ENCODE measurements around the gene SYTL2. TPM values are rescaled to one million over a fixed set of nuclear protein-coding genes. Genes with fewer than 3 reads are reported as not detected.

SYTL2 gene
- polyA plus RNA-seq, 1 donor from 2014 or later: 2.3 TPM

DNA sequence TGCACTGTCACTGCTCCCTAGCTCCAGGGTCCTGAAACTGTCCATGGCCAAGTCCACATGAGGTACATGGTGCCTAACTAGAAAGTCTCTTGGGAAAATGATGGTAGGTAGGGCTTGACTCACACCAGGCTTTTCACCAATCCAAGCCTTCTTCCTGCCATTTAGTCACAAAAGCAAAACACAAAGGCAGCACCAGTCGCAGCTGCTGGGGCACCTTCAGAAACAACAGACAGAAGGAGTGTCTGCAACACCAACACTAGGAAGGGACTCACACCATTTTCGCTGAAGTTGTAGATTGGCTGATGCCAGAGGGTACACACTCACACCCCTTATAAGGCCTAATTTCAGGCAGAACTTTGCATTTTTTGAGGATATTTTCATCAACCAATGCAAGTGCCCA, 55.7 kb downstream of the SYTL2 start:
- Histone ChIP-seq H3K4me3 (ENCODE audit: low read length) (no peak overlapping the region), H3K36me3 (ENCODE audit: insufficient read depth, low read length) (no peaks in the 10 kb centered on the region), H4K20me1 (ENCODE audit: insufficient read depth) (no peaks in the 10 kb centered on the region), H3K9ac (ENCODE audit: low read length) (no peak overlapping the region), H3K27ac (ENCODE audit: low read length) (no peak overlapping the region), H3K27me3 (ENCODE audit: insufficient read depth, low read depth, low read length) (no peaks in the 10 kb centered on the region), H2AFZ (ENCODE audit: low read depth, low read length) (no peak overlapping the region), H3K9me2 (ENCODE audit: insufficient read depth, low read length) (no peaks in the 10 kb centered on the region), H3K9me3 (ENCODE audit: low read length) (no peaks in the 10 kb centered on the region), H3K4me2 (ENCODE audit: low read length) (no peak overlapping the region), H3F3A (ENCODE audit: insufficient read depth, low read length, poor library complexity, severe bottlenecking) (no peaks in the 10 kb centered on the region), H3K79me2 (replicated peaks; ENCODE audit: insufficient read depth, low read length) (no peaks in the 10 kb centered on the region)
- TF ChIP-seq RAD21 (conservative IDR thresholded peaks at IDR 0.05) (no peak), REST (IDR thresholded peaks at IDR 0.05; ENCODE audit: borderline replicate concordance) (no peak), MXI1 (conservative IDR thresholded peaks at IDR 0.05; ENCODE audit: poor library complexity, severe bottlenecking) (no peak), CTCF (IDR thresholded peaks at IDR 0.05; ENCODE audit: poor library complexity, severe bottlenecking) (no peak), SMC3 (conservative IDR thresholded peaks at IDR 0.05; ENCODE audit: poor library complexity) (no peak), POLR2AphosphoS5 (IDR thresholded peaks at IDR 0.05) (no peak), TAF1 (IDR thresholded peaks at IDR 0.05; ENCODE audit: low read depth) (no peak), EP300 (conservative IDR thresholded peaks at IDR 0.05; ENCODE audit: poor library complexity, severe bottlenecking) (no peak), EZH2 (IDR thresholded peaks at IDR 0.05; ENCODE audit: borderline replicate concordance, insufficient read depth, low read length, poor library complexity, severe bottlenecking) (no peak)

GRCh38 chr11:85752890-85753581, 57.9 kb downstream of the SYTL2 start:
- H3K27ac ChIP-seq (ENCODE audit: low read length): no peak overlapping the region
- H3K4me3 ChIP-seq (ENCODE audit: low read length): no peak overlapping the region
- no peak overlapping the region for H3K4me2 ChIP-seq (ENCODE audit: low read length)
- no peaks in the 10 kb centered on the region for H3K9me2 ChIP-seq (ENCODE audit: insufficient read depth, low read length)
- H3K79me2 ChIP-seq (replicated peaks; ENCODE audit: insufficient read depth, low read length): no peaks in the 10 kb centered on the region
- H3K9me3 ChIP-seq (ENCODE audit: low read length): no peaks in the 10 kb centered on the region
- H3K9ac ChIP-seq (ENCODE audit: low read length): no peak overlapping the region
- no peaks in the 10 kb centered on the region for H3K27me3 ChIP-seq (ENCODE audit: insufficient read depth, low read depth, low read length)
- H3F3A ChIP-seq (ENCODE audit: insufficient read depth, low read length, poor library complexity, severe bottlenecking): no peaks in the 10 kb centered on the region
- H3K36me3 ChIP-seq (ENCODE audit: insufficient read depth, low read length): no peaks in the 10 kb centered on the region
- no peak overlapping the region for H2AFZ ChIP-seq (ENCODE audit: low read depth, low read length)
- no peaks in the 10 kb centered on the region for H4K20me1 ChIP-seq (ENCODE audit: insufficient read depth)
- TF ChIP-seq EZH2 (IDR thresholded peaks at IDR 0.05; ENCODE audit: borderline replicate concordance, insufficient read depth, low read length, poor library complexity, severe bottlenecking) (no peak), REST (IDR thresholded peaks at IDR 0.05; ENCODE audit: borderline replicate concordance) (no peak), EP300 (conservative IDR thresholded peaks at IDR 0.05; ENCODE audit: poor library complexity, severe bottlenecking) (no peak), TAF1 (IDR thresholded peaks at IDR 0.05; ENCODE audit: low read depth) (no peak), MXI1 (conservative IDR thresholded peaks at IDR 0.05; ENCODE audit: poor library complexity, severe bottlenecking) (no peak), POLR2AphosphoS5 (IDR thresholded peaks at IDR 0.05) (no peak), CTCF (IDR thresholded peaks at IDR 0.05; ENCODE audit: poor library complexity, severe bottlenecking) (no peak), SMC3 (conservative IDR thresholded peaks at IDR 0.05; ENCODE audit: poor library complexity) (no peak), RAD21 (conservative IDR thresholded peaks at IDR 0.05) (no peak)

All from neural cell (in vitro differentiated cells).